GM19467 (cell line): ENCODE measurements around the gene ILK.

Experiments used
- ATAC-seq: cut with Tn5 transposase; IDR thresholded peaks from one replicate; pipeline ENCODE4 v1.9.1; 2021; ENCODE audit warnings: mild to moderate bottlenecking, moderate library complexity; ENCODE audit not compliant: unreplicated experiment

Gene ILK

DNA sequence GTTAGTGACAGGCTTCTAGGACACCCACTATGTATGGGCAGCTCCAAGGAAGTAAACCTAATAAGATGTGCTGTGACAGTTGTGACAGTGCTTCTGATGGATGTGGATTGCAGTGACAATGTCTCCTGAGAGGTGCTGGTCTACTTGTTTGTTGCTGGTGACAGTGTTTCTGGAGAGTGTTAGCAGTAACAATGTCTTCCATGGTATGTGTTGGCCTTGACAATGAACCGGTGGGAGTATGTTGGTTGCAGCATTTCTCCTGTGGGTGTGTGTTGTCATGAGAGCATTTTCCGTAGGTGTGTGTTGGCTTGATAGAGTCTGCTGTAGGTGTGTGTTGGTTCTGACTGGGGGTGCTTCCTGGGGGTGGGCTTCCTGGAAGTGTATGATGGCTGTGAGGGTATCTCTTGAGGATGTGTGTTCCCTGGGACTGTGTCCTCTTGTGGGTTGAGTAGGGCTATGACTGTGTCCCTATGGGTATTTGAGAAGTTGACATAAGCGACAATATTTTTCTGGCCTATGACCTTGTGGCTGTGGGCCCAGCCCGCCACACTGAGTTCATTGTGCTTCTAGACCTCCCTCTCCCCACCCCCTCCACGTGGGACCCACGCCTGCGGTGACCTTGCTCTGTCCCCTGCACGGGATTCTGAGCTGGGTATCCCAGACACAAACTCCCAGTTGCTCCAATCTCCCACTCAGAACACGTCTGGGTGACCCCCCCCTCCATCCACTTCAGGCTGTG, 50.9 kb downstream of the ILK start:
- ATAC-seq: no peak

- ATAC-seq: no peak
Measured at GRCh38 chr11:6655020-6655789, 51.6 kb downstream of the ILK start.

GRCh38 chr11:6655790-6656583, 52.4 kb downstream of the ILK start, which contains the start of gene DCHS1:
DCHS1 (minus strand) TSS chr11:6655809; CDS start chr11:6641613, 14,196 bp downstream.
- ATAC-seq: no peak

DNA sequence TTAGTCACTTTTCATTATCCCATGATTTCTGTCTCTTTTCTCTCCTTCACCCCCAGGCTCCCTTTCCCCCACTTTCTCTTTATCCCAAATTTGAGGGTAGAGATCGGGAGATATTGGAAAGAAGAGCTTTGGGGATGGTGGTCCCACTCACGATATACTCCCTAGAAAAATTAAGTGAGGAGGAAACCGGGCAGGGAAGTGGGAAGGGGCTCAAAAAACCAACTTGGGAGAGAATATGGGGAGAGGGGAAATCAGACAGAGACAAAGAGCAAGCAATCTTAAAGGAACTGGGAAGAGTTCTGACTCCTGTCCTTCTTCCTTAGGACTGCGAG, 53.0 kb downstream of the ILK start:
- ATAC-seq: no peak

GRCh38 chr11:6656936-6657335, 53.4 kb downstream of the ILK start:
- no peak for ATAC-seq

DNA sequence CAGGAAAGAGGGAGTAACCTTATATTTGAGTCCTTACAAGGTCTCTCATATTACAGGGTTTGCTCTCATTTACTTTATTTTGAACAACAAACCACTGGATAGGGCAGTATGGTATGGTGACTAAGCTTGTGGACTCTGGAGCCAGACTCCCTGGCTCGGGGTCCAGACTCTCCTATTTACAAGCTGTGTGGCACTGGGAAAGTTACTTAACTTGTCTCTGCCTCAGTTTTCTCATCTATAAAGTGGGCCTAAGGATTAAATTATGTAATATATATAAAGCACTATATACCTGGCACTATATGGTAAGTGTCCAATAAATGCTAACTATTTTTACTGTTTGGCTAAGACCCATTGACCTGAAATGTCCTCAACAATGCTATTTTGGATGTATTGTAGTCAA, 53.8 kb downstream of the ILK start:
- ATAC-seq: no peak

- ATAC-seq: no peak
Measured at GRCh38 chr11:6658647-6659046, 55.1 kb downstream of the ILK start.
